Naive thymus-derived CD8-positive, alpha-beta T cell (primary cell): ENCODE data around the gene TFF1. TPM values are rescaled to one million over a fixed set of nuclear protein-coding genes. Genes with fewer than 3 reads are reported as not detected.
A peak's percentile ranks its signal among the peaks of the same experiment; 100 is the strongest.

Source experiments
- ATAC-seq, 2 donors: fragments of 150-1000 bp; cut with Tn5 transposase in 1 of 2; sonication (Bioruptor Pico), chemical (Tn5 transposase) in 1 of 2; 1 replicate in 1 of 2; 2 replicates in 1 of 2; pipeline ENCODE4 v1.10.0; 2021; ENCODE audit warnings: mild to moderate bottlenecking in 2 of 2, moderate library complexity in 2 of 2
- POLR2A ChIA-PET: fragments of 350-600 bp; sonication (Branson Sonifier 250); formaldehyde crosslinking; loops from one replicate; lab custom pipeline; 2021; ENCODE audit warnings: antibody characterized with exemption; lab: Charles Lee
- DNase-seq, 10 donors: peaks; one replicate each; pipeline versions ENCODE4 v3.0.0 to v3.0.0-alpha.2; 2020 to 2022
- H3K27ac Mint-ChIP-seq, 10 donors: one replicate each; pipeline ENCODE4 v1.8.0; 2020 to 2022; ENCODE audit warnings: mild to moderate bottlenecking in 10 of 10, mixed read lengths in 10 of 10, moderate library complexity in 4 of 10, inconsistent platforms in 1 of 10
- H3K27me3 Mint-ChIP-seq, 5 donors: one replicate each; pipeline ENCODE4 v1.8.0; 2021 to 2022; ENCODE audit warnings: mixed read lengths in 5 of 5
- H3K36me3 Mint-ChIP-seq, 3 donors: one replicate each; pipeline ENCODE4 v1.8.0; 2020 to 2022; ENCODE audit warnings: mixed read lengths in 3 of 3, mild to moderate bottlenecking in 2 of 3, inconsistent platforms in 1 of 3
- H3K4me1 Mint-ChIP-seq, 4 donors: one replicate each; pipeline ENCODE4 v1.8.0; 2021 to 2022; ENCODE audit warnings: mixed read lengths in 4 of 4
- H3K4me3 Mint-ChIP-seq, 10 donors: one replicate each; pipeline ENCODE4 v1.8.0; 2020 to 2022; ENCODE audit warnings: mild to moderate bottlenecking in 10 of 10, mixed read lengths in 10 of 10, moderate library complexity in 6 of 10, inconsistent platforms in 1 of 10
- H3K9me3 Mint-ChIP-seq, 9 donors: one replicate each; pipeline ENCODE4 v1.8.0; 2020 to 2022; ENCODE audit warnings: mixed read lengths in 9 of 9, mild to moderate bottlenecking in 3 of 9, inconsistent platforms in 1 of 9, moderate library complexity in 1 of 9
- polyA plus RNA-seq, 3 donors: library from polyadenylated mRNA; unstranded; fragments of 300-500 nt; fragmentation: Illumina TruSeq; gene quantifications; one replicate each; pipeline ENCODE4 v1.2.3, GENCODE V29; 2021
- total RNA-seq, 8 experiments: library from RNA in 2 of 8; stranded (reverse) in 2 of 8; gene quantifications; one replicate each; pipeline ENCODE4 v1.2.3 and lab custom pipeline; 2021 to 2026

TFF1 gene
- total and polyA plus RNA-seq, 5 experiments from 2014 or later = not detected

DNA sequence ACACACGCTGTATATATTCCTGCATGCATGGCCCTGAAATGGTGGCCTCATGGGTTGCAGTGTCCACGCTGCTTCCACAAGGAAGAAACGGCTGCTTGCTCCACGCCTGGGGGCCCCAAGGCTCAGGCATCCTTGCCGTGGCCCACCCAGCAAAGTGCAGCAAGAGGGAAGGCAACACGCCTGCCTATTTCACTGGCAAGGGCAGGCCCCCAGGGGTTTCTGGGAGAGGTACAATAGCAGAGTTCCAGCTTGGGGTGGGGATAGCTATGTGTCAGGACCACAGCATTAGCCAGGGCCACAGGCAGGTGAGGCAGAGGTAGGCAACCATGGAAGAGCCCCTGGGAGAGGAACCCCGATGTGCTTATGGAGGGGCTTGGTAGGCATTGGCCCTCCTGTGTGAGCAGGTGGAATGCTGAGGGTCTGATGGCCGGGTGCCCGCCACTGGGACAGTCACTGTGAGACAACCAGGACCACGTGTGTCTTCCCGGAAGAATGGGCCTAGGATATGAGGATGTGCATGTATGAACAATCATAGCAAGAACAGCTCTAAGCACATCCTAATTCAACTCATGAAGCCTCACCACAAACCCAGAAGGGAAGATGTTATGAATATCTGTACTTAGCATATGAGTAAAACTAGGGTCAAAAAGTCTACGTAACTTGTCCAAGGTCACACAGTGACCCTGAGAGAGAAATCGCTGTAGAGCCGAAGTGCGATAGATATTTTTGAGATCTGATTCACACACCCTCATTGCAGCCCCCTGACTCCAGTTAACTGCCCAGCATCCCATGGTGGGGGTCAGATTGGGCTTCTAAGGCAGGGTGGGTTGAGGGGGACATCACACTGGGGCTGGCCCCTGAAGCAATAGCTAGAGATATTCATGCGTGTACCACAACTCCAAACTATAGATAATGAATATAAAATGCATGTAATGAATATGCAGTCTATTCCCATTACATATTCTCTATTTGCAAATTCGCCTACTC, 27.3 kb downstream of the TFF1 start:
- no peak overlapping the region for H3K4me3 Mint-ChIP-seq
- peaks cover 0 to under 1% (median 0%) of the 10 kb centered on the region in 9 donors for H3K9me3 Mint-ChIP-seq
- POLR2A ChIA-PET = interaction anchor here (1.0 to 3.1 kb wide), 5 partner anchors 60 to 193 kb away, joined by 3 to 16 read pairs (median 4); partner anchors contain the start of gene UBASH3A
- peaks cover 0 to 6% (median 0%) of the 10 kb centered on the region in 5 donors for H3K27me3 Mint-ChIP-seq
- no peaks in the 10 kb centered on the region for H3K36me3 Mint-ChIP-seq
- ATAC-seq = no peak
- H3K4me1 Mint-ChIP-seq = peaks cover 6 to 12% (median 9%) of the 10 kb centered on the region in 4 donors
- peak overlapping the region in 4 of 10 donors; percentile 17 to 48 (median 40) for H3K27ac Mint-ChIP-seq
- no peak for DNase-seq

DNA sequence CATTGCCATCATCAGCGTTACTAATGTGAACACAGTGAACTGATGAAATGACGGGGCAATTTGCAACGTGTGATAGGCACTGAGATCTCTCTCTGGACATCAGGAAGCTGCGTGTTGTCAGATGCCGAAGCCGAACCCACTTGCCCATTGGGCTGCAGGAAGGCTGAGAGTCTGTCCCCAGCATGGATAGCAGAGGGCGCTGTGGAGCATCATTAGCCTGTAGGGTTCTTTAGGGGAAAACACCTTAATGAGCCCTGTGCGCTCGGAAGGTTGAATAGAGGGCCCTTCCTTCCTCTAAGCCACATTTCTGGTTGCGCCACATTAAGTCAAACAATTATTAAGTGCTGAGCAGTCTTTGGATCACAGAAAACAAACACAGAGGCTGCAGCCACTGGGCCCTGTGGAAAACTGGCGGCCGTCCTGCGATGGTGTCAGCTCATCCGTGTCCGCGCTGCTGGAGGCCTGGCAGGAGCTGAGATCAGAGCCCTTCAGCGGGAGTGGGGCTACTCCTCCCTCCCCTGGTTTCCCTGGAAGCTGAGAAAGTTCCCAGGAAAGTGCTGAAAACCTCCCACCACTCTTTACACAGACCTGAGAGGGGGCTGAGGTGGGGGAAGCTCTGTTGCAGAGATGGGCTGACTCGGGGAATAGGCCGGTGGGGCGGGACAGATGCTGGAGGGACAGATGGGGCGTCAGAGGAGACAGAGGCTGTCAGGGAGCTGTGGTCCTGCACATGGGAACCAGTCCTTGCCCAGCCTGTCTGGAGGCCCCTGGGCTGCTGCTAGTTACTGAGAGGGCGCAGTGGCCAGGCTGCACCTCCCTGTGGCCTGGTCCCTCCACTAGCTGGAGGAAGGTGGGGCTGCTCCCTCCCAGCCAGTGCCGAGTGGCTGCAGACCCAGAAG, 28.3 kb downstream of the TFF1 start:
- ATAC-seq (peak; percentile 100), DNase-seq (peak; percentile 73 to 92 (median 80))
- POLR2A ChIA-PET = interaction anchor here (0.6 to 3.1 kb wide), 6 partner anchors 35 to 192 kb away, joined by 3 to 16 read pairs (median 4); partner anchors contain the start of gene UBASH3A
- peaks cover 0 to 4% (median 0%) of the 10 kb centered on the region in 9 donors for H3K9me3 Mint-ChIP-seq
- peak overlapping the region; percentile 22 to 93 (median 74) for H3K27ac Mint-ChIP-seq
- H3K4me3 Mint-ChIP-seq = peak overlapping the region; percentile 4 to 74 (median 42)
- peaks cover 6 to 12% (median 9%) of the 10 kb centered on the region in 4 donors for H3K4me1 Mint-ChIP-seq
- peaks cover 0 to 8% (median 0%) of the 10 kb centered on the region in 5 donors for H3K27me3 Mint-ChIP-seq
- H3K36me3 Mint-ChIP-seq = no peaks in the 10 kb centered on the region

GRCh38 chr21:42337276-42337675, 29.1 kb downstream of the TFF1 start:
- Mint-ChIP-seq H3K4me3 (peak overlapping the region in 3 of 10 donors; percentile 12 to 65 (median 49)), H3K4me1 (peaks cover 6 to 12% (median 9%) of the 10 kb centered on the region in 4 donors), H3K27ac (peak overlapping the region in 4 of 10 donors; percentile 33 to 93 (median 80)), H3K36me3 (peaks cover 0 to 4% (median under 1%) of the 10 kb centered on the region in 3 donors), H3K27me3 (peaks cover 0 to 8% (median 0%) of the 10 kb centered on the region in 5 donors), H3K9me3 (peaks cover 0 to 8% (median 2%) of the 10 kb centered on the region in 9 donors)
- DNase-seq (no peak), ATAC-seq (no peak)
- POLR2A ChIA-PET = interaction anchor here (1.3 to 3.1 kb wide), 4 partner anchors 35 to 112 kb away, joined by 3 to 16 read pairs (median 9); partner anchors contain the start of gene UBASH3A

- Mint-ChIP-seq H3K36me3 (peaks cover 0 to 16% (median 13%) of the 10 kb centered on the region in 3 donors), H3K9me3 (peaks cover 0 to 19% (median 14%) of the 10 kb centered on the region in 9 donors), H3K27ac (no peak overlapping the region), H3K4me3 (no peak overlapping the region), H3K27me3 (peaks cover 0 to 10% (median 0%) of the 10 kb centered on the region in 5 donors), H3K4me1 (peaks cover 6 to 12% (median 9%) of the 10 kb centered on the region in 4 donors)
- ATAC-seq (no peak), DNase-seq (no peak)
- POLR2A ChIA-PET = interaction anchor here (0.8 kb wide), 1 partner anchor 114 kb away, joined by 4 read pairs; no protein-coding TSS in a partner anchor
Observed at GRCh38 chr21:42336054-42336453, 30.3 kb downstream of the TFF1 start.

GRCh38 chr21:42332557-42333317, 33.6 kb downstream of the TFF1 start:
- Mint-ChIP-seq H3K4me1 (peaks cover 3 to 5% (median 3%) of the 10 kb centered on the region in 4 donors), H3K36me3 (peaks cover 0 to 18% (median 16%) of the 10 kb centered on the region in 3 donors), H3K27ac (no peak overlapping the region), H3K27me3 (peaks cover 0 to 9% (median 0%) of the 10 kb centered on the region in 5 donors), H3K9me3 (peaks cover 0 to 24% (median 18%) of the 10 kb centered on the region in 9 donors), H3K4me3 (no peak overlapping the region)
- POLR2A ChIA-PET = no interaction called here
- ATAC-seq = no peak
- DNase-seq = no peak

GRCh38 chr21:42331660-42332059, 34.7 kb downstream of the TFF1 start:
- Mint-ChIP-seq H3K4me1 (no peaks in the 10 kb centered on the region), H3K4me3 (no peak overlapping the region), H3K27ac (no peak overlapping the region), H3K36me3 (peaks cover 0 to 18% (median 16%) of the 10 kb centered on the region in 3 donors), H3K9me3 (peaks cover 0 to 24% (median 18%) of the 10 kb centered on the region in 9 donors), H3K27me3 (peaks cover 0 to 4% (median 0%) of the 10 kb centered on the region in 5 donors)
- ATAC-seq = no peak
- POLR2A ChIA-PET = no interaction called here
- DNase-seq = no peak

DNA sequence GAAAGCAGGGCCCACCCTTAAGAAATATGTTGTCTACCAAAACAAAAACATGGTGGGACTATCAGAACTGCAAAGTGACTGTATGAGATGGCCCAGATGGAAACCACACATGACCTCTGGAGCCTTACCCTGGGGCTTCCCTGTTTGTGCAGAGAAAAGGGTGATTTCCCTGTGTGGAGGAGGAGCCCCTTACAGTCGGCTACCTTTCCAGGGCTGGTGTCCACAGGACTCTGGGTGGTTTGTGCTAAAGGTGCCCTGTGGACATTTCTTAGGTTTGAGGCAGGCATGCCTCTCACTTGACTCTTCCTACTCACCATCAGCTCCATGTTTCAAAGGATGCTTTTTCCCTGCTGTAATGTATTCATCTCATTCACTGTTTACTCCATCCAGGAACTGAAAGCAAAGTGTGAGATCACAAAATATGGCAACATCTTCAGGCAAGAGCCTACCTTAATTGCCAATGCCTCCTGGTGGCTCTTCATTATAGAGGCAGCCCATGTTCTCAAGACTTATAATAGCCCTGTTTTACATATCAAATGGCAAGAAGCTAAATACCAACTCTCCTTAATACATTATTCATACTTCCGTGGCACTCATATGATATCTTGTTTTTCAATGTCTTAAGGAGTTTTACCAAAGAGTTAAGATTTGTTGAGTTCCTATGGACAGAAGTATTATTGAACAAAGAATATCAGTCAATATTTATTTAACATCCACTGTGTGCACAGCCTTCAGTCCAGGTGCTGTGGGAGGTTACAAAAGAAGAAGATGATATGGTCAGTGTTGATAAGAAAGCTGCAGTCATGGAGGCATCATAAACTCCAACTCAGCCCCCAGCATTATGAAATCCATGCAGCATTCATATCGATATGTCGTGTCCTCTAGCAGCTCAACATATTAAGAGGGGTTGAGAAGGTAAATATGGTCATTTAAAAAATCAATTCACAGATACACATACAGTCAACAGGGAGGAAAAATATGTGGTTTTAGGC, 35.7 kb downstream of the TFF1 start:
- Mint-ChIP-seq H3K36me3 (peaks cover 0 to 18% (median 16%) of the 10 kb centered on the region in 3 donors), H3K4me3 (no peak overlapping the region), H3K27ac (no peak overlapping the region), H3K9me3 (peaks cover 0 to 24% (median 18%) of the 10 kb centered on the region in 9 donors), H3K27me3 (peaks cover 0 to 4% (median 0%) of the 10 kb centered on the region in 5 donors), H3K4me1 (no peaks in the 10 kb centered on the region)
- ATAC-seq (no peak), DNase-seq (no peak)
- POLR2A ChIA-PET = no interaction called here

GRCh38 chr21:42324896-42325295, 41.4 kb downstream of the TFF1 start:
- Mint-ChIP-seq H3K27ac (no peak overlapping the region), H3K4me1 (peaks cover 0 to 2% (median 1%) of the 10 kb centered on the region in 4 donors), H3K27me3 (peaks cover 3 to 16% (median 6%) of the 10 kb centered on the region in 5 donors), H3K9me3 (no peaks in the 10 kb centered on the region), H3K36me3 (no peaks in the 10 kb centered on the region), H3K4me3 (no peak overlapping the region)
- DNase-seq = no peak
- no peak for ATAC-seq
- POLR2A ChIA-PET = no interaction called here

DNA sequence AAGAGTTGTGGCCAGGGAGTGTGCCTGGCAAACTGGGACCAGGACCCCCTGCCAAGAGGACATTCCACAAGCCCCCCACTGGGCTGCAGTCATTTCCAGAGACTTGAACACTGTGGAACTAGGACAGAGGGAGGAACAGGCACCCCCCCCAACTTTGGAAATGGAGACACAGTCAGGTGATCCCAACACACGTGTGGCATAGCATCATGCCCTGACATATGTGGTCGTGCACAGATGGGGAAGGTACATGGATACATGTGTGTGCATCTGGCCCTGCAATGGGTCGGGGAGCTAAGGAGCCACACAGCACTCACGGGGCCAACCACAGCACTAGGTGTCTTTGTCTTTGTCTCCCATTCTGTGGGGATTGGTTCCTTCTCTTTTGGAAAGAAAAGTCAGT, 44.5 kb downstream of the TFF1 start:
- H3K27ac Mint-ChIP-seq = no peak overlapping the region
- POLR2A ChIA-PET = no interaction called here
- H3K4me1 Mint-ChIP-seq = peaks cover 0 to 12% (median 5%) of the 10 kb centered on the region in 4 donors
- DNase-seq (no peak), ATAC-seq (no peak)
- peaks cover 3 to 16% (median 6%) of the 10 kb centered on the region in 5 donors for H3K27me3 Mint-ChIP-seq
- H3K36me3 Mint-ChIP-seq = no peaks in the 10 kb centered on the region
- no peak overlapping the region for H3K4me3 Mint-ChIP-seq
- no peaks in the 10 kb centered on the region for H3K9me3 Mint-ChIP-seq

GRCh38 chr21:42321231-42321630, 45.1 kb downstream of the TFF1 start:
- ATAC-seq = no peak
- DNase-seq = no peak
- Mint-ChIP-seq H3K27me3 (peaks cover 3 to 16% (median 6%) of the 10 kb centered on the region in 5 donors), H3K9me3 (no peaks in the 10 kb centered on the region), H3K4me3 (no peak overlapping the region), H3K27ac (no peak overlapping the region), H3K36me3 (no peaks in the 10 kb centered on the region), H3K4me1 (peaks cover 0 to 12% (median 5%) of the 10 kb centered on the region in 4 donors)
- POLR2A ChIA-PET = no interaction called here
